Measurements from ENCODE around the gene PRKCH.

PRKCH gene

GRCh38 chr14:61553730-61554641 lies 232.6 kb downstream of the PRKCH start:
- H3K36me3 ChIP-seq (ENCODE audit: control insufficient read depth, insufficient read depth, low read length), result peaks cover 33% of the 10 kb centered on the region
- no peak overlapping the region for H3K27ac ChIP-seq (ENCODE audit: insufficient read depth, low read length, poor library complexity, severe bottlenecking)
- H3K27me3 ChIP-seq (replicated peaks; ENCODE audit: control insufficient read depth, insufficient read depth, low read length, poor library complexity, severe bottlenecking), result no peaks in the 10 kb centered on the region
- H3K4me3 ChIP-seq (ENCODE audit: insufficient read depth, low read depth, low read length, poor library complexity, severe bottlenecking), result no peak overlapping the region
- no peak for DNase-seq
- no peaks in the 10 kb centered on the region for H3K4me1 ChIP-seq (ENCODE audit: control insufficient read depth, insufficient read depth, low read length, poor library complexity, severe bottlenecking)
- no peaks in the 10 kb centered on the region for H3K9me3 ChIP-seq (ENCODE audit: control insufficient read depth, low read length)

GRCh38 chr14:61555056-61555838 lies 233.9 kb downstream of the PRKCH start:
- peaks cover 21% of the 10 kb centered on the region for H3K36me3 ChIP-seq (ENCODE audit: control insufficient read depth, insufficient read depth, low read length)
- no peaks in the 10 kb centered on the region for H3K9me3 ChIP-seq (ENCODE audit: control insufficient read depth, low read length)
- H3K27ac ChIP-seq (ENCODE audit: insufficient read depth, low read length, poor library complexity, severe bottlenecking), result no peak overlapping the region
- H3K4me1 ChIP-seq (ENCODE audit: control insufficient read depth, insufficient read depth, low read length, poor library complexity, severe bottlenecking), result no peaks in the 10 kb centered on the region
- no peak overlapping the region for H3K4me3 ChIP-seq (ENCODE audit: insufficient read depth, low read depth, low read length, poor library complexity, severe bottlenecking)
- no peaks in the 10 kb centered on the region for H3K27me3 ChIP-seq (replicated peaks; ENCODE audit: control insufficient read depth, insufficient read depth, low read length, poor library complexity, severe bottlenecking)
- no peak for DNase-seq

DNA sequence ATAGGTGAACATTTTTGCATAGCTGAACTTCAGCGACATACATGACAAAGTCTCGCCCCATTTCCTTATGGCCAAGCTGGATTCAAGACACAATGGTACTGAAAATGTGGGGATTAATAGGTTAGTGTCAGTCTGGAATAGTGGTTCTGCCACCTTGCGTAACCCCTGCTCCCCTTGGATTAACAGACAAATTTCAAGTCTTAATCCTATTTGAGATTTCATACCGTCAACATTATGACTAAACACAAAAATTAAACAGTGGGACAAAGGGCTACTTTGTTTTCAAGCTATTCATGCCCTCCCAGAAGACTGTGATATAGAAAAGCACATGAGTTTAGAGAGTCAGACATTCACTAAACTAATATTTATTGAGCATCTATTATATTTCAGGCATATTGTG lies 235.1 kb downstream of the PRKCH start:
- Histone ChIP-seq H3K27ac (ENCODE audit: insufficient read depth, low read length, poor library complexity, severe bottlenecking) (no peak overlapping the region), H3K27me3 (replicated peaks; ENCODE audit: control insufficient read depth, insufficient read depth, low read length, poor library complexity, severe bottlenecking) (no peaks in the 10 kb centered on the region)
- DNase-seq, result no peak

GRCh38 chr14:61557262-61557661 lies 235.9 kb downstream of the PRKCH start:
- no peaks in the 10 kb centered on the region for H3K9me3 ChIP-seq (ENCODE audit: control insufficient read depth, low read length)
- no peaks in the 10 kb centered on the region for H3K27me3 ChIP-seq (replicated peaks; ENCODE audit: control insufficient read depth, insufficient read depth, low read length, poor library complexity, severe bottlenecking)
- H3K36me3 ChIP-seq (ENCODE audit: control insufficient read depth, insufficient read depth, low read length), result peaks cover under 1% of the 10 kb centered on the region
- no peak for DNase-seq
- no peak overlapping the region for H3K4me3 ChIP-seq (ENCODE audit: insufficient read depth, low read depth, low read length, poor library complexity, severe bottlenecking)
- no peak overlapping the region for H3K27ac ChIP-seq (ENCODE audit: insufficient read depth, low read length, poor library complexity, severe bottlenecking)
- H3K4me1 ChIP-seq (ENCODE audit: control insufficient read depth, insufficient read depth, low read length, poor library complexity, severe bottlenecking), result no peaks in the 10 kb centered on the region

More for the DNA sequence above, 235.1 kb downstream of the PRKCH start:
- H3K36me3 ChIP-seq (ENCODE audit: control insufficient read depth, insufficient read depth, low read length), result peaks cover 9% of the 10 kb centered on the region
- no peaks in the 10 kb centered on the region for H3K4me1 ChIP-seq (ENCODE audit: control insufficient read depth, insufficient read depth, low read length, poor library complexity, severe bottlenecking)
- H3K9me3 ChIP-seq (ENCODE audit: control insufficient read depth, low read length), result no peaks in the 10 kb centered on the region
- no peak overlapping the region for H3K4me3 ChIP-seq (ENCODE audit: insufficient read depth, low read depth, low read length, poor library complexity, severe bottlenecking)

GRCh38 chr14:61557854-61558253 lies 236.5 kb downstream of the PRKCH start:
- Histone ChIP-seq H3K27ac (ENCODE audit: insufficient read depth, low read length, poor library complexity, severe bottlenecking) (no peak overlapping the region), H3K4me3 (ENCODE audit: insufficient read depth, low read depth, low read length, poor library complexity, severe bottlenecking) (no peak overlapping the region), H3K27me3 (replicated peaks; ENCODE audit: control insufficient read depth, insufficient read depth, low read length, poor library complexity, severe bottlenecking) (no peaks in the 10 kb centered on the region), H3K4me1 (ENCODE audit: control insufficient read depth, insufficient read depth, low read length, poor library complexity, severe bottlenecking) (peaks cover 4% of the 10 kb centered on the region), H3K36me3 (ENCODE audit: control insufficient read depth, insufficient read depth, low read length) (no peaks in the 10 kb centered on the region), H3K9me3 (ENCODE audit: control insufficient read depth, low read length) (no peaks in the 10 kb centered on the region)
- DNase-seq, result no peak

- DNase-seq, result no peak
These were observed 236.9 kb downstream of the PRKCH start for GRCh38 chr14:61558271-61558670.

GRCh38 chr14:61559641-61560201 lies 238.3 kb downstream of the PRKCH start:
- DNase-seq, result no peak
- Histone ChIP-seq H3K9me3 (ENCODE audit: control insufficient read depth, low read length) (no peaks in the 10 kb centered on the region), H3K27me3 (replicated peaks; ENCODE audit: control insufficient read depth, insufficient read depth, low read length, poor library complexity, severe bottlenecking) (no peaks in the 10 kb centered on the region), H3K27ac (ENCODE audit: insufficient read depth, low read length, poor library complexity, severe bottlenecking) (no peak overlapping the region), H3K36me3 (ENCODE audit: control insufficient read depth, insufficient read depth, low read length) (no peaks in the 10 kb centered on the region), H3K4me1 (ENCODE audit: control insufficient read depth, insufficient read depth, low read length, poor library complexity, severe bottlenecking) (peaks cover 8% of the 10 kb centered on the region), H3K4me3 (ENCODE audit: insufficient read depth, low read depth, low read length, poor library complexity, severe bottlenecking) (no peak overlapping the region)

More at GRCh38 chr14:61558271-61558670, 236.9 kb downstream of the PRKCH start:
- Histone ChIP-seq H3K27me3 (replicated peaks; ENCODE audit: control insufficient read depth, insufficient read depth, low read length, poor library complexity, severe bottlenecking) (no peaks in the 10 kb centered on the region), H3K9me3 (ENCODE audit: control insufficient read depth, low read length) (no peaks in the 10 kb centered on the region), H3K36me3 (ENCODE audit: control insufficient read depth, insufficient read depth, low read length) (no peaks in the 10 kb centered on the region), H3K4me3 (ENCODE audit: insufficient read depth, low read depth, low read length, poor library complexity, severe bottlenecking) (no peak overlapping the region), H3K4me1 (ENCODE audit: control insufficient read depth, insufficient read depth, low read length, poor library complexity, severe bottlenecking) (peaks cover 8% of the 10 kb centered on the region), H3K27ac (ENCODE audit: insufficient read depth, low read length, poor library complexity, severe bottlenecking) (no peak overlapping the region)

- H3K36me3 ChIP-seq (ENCODE audit: control insufficient read depth, insufficient read depth, low read length), result no peaks in the 10 kb centered on the region
- H3K4me3 ChIP-seq (ENCODE audit: insufficient read depth, low read depth, low read length, poor library complexity, severe bottlenecking), result no peak overlapping the region
- no peaks in the 10 kb centered on the region for H3K9me3 ChIP-seq (ENCODE audit: control insufficient read depth, low read length)
- DNase-seq, result no peak
- no peaks in the 10 kb centered on the region for H3K27me3 ChIP-seq (replicated peaks; ENCODE audit: control insufficient read depth, insufficient read depth, low read length, poor library complexity, severe bottlenecking)
- no peak overlapping the region for H3K27ac ChIP-seq (ENCODE audit: insufficient read depth, low read length, poor library complexity, severe bottlenecking)
- peaks cover 8% of the 10 kb centered on the region for H3K4me1 ChIP-seq (ENCODE audit: control insufficient read depth, insufficient read depth, low read length, poor library complexity, severe bottlenecking)
These were observed 238.9 kb downstream of the PRKCH start for GRCh38 chr14:61560323-61560722.

GRCh38 chr14:61561104-61561503 lies 239.7 kb downstream of the PRKCH start:
- Histone ChIP-seq H3K27ac (ENCODE audit: insufficient read depth, low read length, poor library complexity, severe bottlenecking) (no peak overlapping the region), H3K27me3 (replicated peaks; ENCODE audit: control insufficient read depth, insufficient read depth, low read length, poor library complexity, severe bottlenecking) (no peaks in the 10 kb centered on the region), H3K36me3 (ENCODE audit: control insufficient read depth, insufficient read depth, low read length) (no peaks in the 10 kb centered on the region), H3K4me3 (ENCODE audit: insufficient read depth, low read depth, low read length, poor library complexity, severe bottlenecking) (no peak overlapping the region), H3K4me1 (ENCODE audit: control insufficient read depth, insufficient read depth, low read length, poor library complexity, severe bottlenecking) (peaks cover 8% of the 10 kb centered on the region), H3K9me3 (ENCODE audit: control insufficient read depth, low read length) (no peaks in the 10 kb centered on the region)
- no peak for DNase-seq
